ENCODE data around the gene ULBP3. TPM values are rescaled to one million over a fixed set of nuclear protein-coding genes. Genes with fewer than 3 reads are reported as not detected.

The ULBP3 gene
- total and polyA plus RNA-seq, 9 of the 15 experiments (the other 6 are each of a cell fraction or from before 2014, with no cell fraction given), result 0.25 to 0.33 TPM; not detected in 7

- H3K27ac ChIP-seq (ENCODE audit: extremely low read depth, low read depth, low read length), result no peak overlapping the region
- H3K9ac ChIP-seq (ENCODE audit: insufficient read depth in 1 of 2, low read depth in 2 of 2, low read length in 2 of 2), result no peak overlapping the region
- FAIRE-seq, result no peak
- H3K4me2 ChIP-seq (ENCODE audit: insufficient read depth, low read length), result no peak overlapping the region
- no peak overlapping the region for H3K4me3 ChIP-seq
- intact Hi-C loops (cut with micrococcal nuclease), result no loop called here
- no peaks in the 10 kb centered on the region for H3K9me1 ChIP-seq (ENCODE audit: control insufficient read depth, insufficient read depth, low read length)
- H4K20me1 ChIP-seq (replicated peaks; ENCODE audit: control insufficient read depth, insufficient read depth, low read length), result 0 out of 2 replicates have a peak, but pooled peaks cover 4% of the 10 kb centered on the region
- no TSS peak for BruUV-seq (replicated peaks)
- ATAC-seq, result no peak
- H2AFZ ChIP-seq (ENCODE audit: low read depth, low read length), result no peak overlapping the region
- H3K4me1 ChIP-seq (replicated peaks in 1 of 2; ENCODE audit: control insufficient read depth in 2 of 2, insufficient read depth in 2 of 2, low read length in 2 of 2), result peaks cover 0 to 6% of the 10 kb centered on the region in 2 experiments; a peak in 1 of 5 replicates
- ChIA-PET POLR2A (interaction anchor here (1.0 kb wide), 2 partner anchors 19 to 216 kb away, joined by 3 to 4 read pairs; no protein-coding TSS in a partner anchor), CTCF (ENCODE audit: low intra/inter-chr PET ratio) (no interaction called here)
- 0% methylated on average over 4 of the region's 4 CpGs for WGBS (ENCODE audit: insufficient coverage, low coverage, missing lambda C conversion rate)
- in situ Hi-C loops (cut with MboI), result loop anchor here (25.0 kb wide), 1 partner anchor 755 kb away; no protein-coding TSS in a partner anchor
- no peaks in the 10 kb centered on the region for H3K79me2 ChIP-seq (ENCODE audit: control insufficient read depth, insufficient read depth, low read length)
- H3K36me3 ChIP-seq (ENCODE audit: control insufficient read depth, insufficient read depth, low read length), result no peaks in the 10 kb centered on the region
- TF ChIP-seq MITF (IDR thresholded peaks at IDR 0.05), result no peak
- peaks cover 72 to 82% of the 10 kb centered on the region in 2 experiments for H3K27me3 ChIP-seq (ENCODE audit: control insufficient read depth in 2 of 2, insufficient read depth in 2 of 2, low read length in 2 of 2)
- H3K9me3 ChIP-seq (replicated peaks; ENCODE audit: control insufficient read depth, insufficient read depth, low read depth, low read length), result no peaks in the 10 kb centered on the region; the same call in 1 of the 2 replicates
- DNase-seq (ENCODE audit: extremely low read depth in 1 of 4, low spot score in 3 of 4), result no peak
Observed at GRCh38 chr6:150056916-150057315, 12.0 kb downstream of the ULBP3 start.

- Histone ChIP-seq H3K27me3 (ENCODE audit: control insufficient read depth in 2 of 2, insufficient read depth in 2 of 2, low read length in 2 of 2) (peaks cover 73 to 87% of the 10 kb centered on the region in 2 experiments), H3K9me3 (replicated peaks; ENCODE audit: control insufficient read depth, insufficient read depth, low read depth, low read length) (no peaks in the 10 kb centered on the region; the same call in 1 of the 2 replicates), H2AFZ (ENCODE audit: low read depth, low read length) (no peak overlapping the region), H3K4me1 (replicated peaks in 1 of 2; ENCODE audit: control insufficient read depth in 2 of 2, insufficient read depth in 2 of 2, low read length in 2 of 2) (peaks cover 0 to 6% of the 10 kb centered on the region in 2 experiments; a peak in 1 of 5 replicates), H3K79me2 (ENCODE audit: control insufficient read depth, insufficient read depth, low read length) (no peaks in the 10 kb centered on the region), H3K4me2 (ENCODE audit: insufficient read depth, low read length) (no peak overlapping the region), H3K9ac (ENCODE audit: insufficient read depth in 1 of 2, low read depth in 2 of 2, low read length in 2 of 2) (no peak overlapping the region), H3K4me3 (no peak overlapping the region), H4K20me1 (replicated peaks; ENCODE audit: control insufficient read depth, insufficient read depth, low read length) (0 out of 2 replicates have a peak, but pooled peaks cover 4% of the 10 kb centered on the region), H3K9me1 (ENCODE audit: control insufficient read depth, insufficient read depth, low read length) (no peaks in the 10 kb centered on the region), H3K27ac (ENCODE audit: extremely low read depth, low read depth, low read length) (no peak overlapping the region), H3K36me3 (ENCODE audit: control insufficient read depth, insufficient read depth, low read length) (no peaks in the 10 kb centered on the region)
- ATAC-seq (no peak), FAIRE-seq (no peak), DNase-seq (ENCODE audit: extremely low read depth in 1 of 4, low spot score in 3 of 4) (no peak)
- 0% methylated on average over 12 of the region's 12 CpGs for WGBS (ENCODE audit: insufficient coverage, low coverage, missing lambda C conversion rate)
- TF ChIP-seq ZBTB2 (IDR thresholded peaks at IDR 0.05), result no peak
- peak; percentile 51; the same call in 1 of the 2 replicates for TF ChIP-seq EZH2 (IDR thresholded peaks at IDR 0.05; ENCODE audit: borderline replicate concordance, low read depth, low read length)
- POLR2A ChIA-PET, result interaction anchor here (1.0 to 2.2 kb wide), 3 partner anchors 11 to 216 kb away, joined by 3 to 6 read pairs (median 4); no protein-coding TSS in a partner anchor
- intact Hi-C loops (cut with micrococcal nuclease) (no loop called here), in situ Hi-C loops (cut with MboI) (loop anchor here (25.0 kb wide), 1 partner anchor 756 kb away; no protein-coding TSS in a partner anchor)
- CTCF ChIA-PET (ENCODE audit: low intra/inter-chr PET ratio), result no interaction called here
- no TSS peak for BruUV-seq (replicated peaks)
Observed at GRCh38 chr6:150056156-150056555, 12.8 kb downstream of the ULBP3 start.
